ENCODE data around the gene GRK5. TPM values are rescaled to one million over a fixed set of nuclear protein-coding genes. Genes with fewer than 3 reads are reported as not detected.

Gene GRK5
- total RNA-seq, 1 donor from 2014 or later, result 77.6 TPM

DNA sequence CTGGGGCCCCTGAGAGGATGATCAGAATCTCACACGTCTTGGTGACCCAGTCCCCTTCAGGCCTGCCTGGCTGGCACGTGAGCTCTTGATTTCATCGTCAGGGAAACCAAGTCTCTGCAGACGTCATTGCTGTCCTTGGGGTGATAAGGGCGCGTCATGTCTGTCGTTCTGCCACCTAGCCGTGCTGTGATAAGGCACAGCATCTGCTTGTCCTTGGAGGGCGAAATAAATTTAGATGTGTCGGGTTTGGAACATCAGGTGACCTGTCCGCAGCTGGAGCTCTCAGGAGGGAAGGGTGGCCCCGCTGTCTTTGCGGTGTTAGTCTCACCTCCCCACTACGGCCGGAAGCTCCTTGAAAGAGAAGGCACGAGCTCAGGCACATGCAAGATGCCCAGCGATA lies 129.2 kb downstream of the GRK5 start:
- DNase-seq, result no peak
- H3K4me3 Mint-ChIP-seq (ENCODE audit: unreplicated experiment), result no peak overlapping the region
- H3K9me3 Mint-ChIP-seq (ENCODE audit: unreplicated experiment), result peaks cover 6% of the 10 kb centered on the region
- H3K36me3 Mint-ChIP-seq (ENCODE audit: unreplicated experiment), result no peaks in the 10 kb centered on the region
- H3K27ac Mint-ChIP-seq (ENCODE audit: unreplicated experiment), result no peak overlapping the region
- H3K4me1 Mint-ChIP-seq (ENCODE audit: low read depth, unreplicated experiment), result peaks cover 58% of the 10 kb centered on the region
- TF ChIP-seq, protein P1, sequence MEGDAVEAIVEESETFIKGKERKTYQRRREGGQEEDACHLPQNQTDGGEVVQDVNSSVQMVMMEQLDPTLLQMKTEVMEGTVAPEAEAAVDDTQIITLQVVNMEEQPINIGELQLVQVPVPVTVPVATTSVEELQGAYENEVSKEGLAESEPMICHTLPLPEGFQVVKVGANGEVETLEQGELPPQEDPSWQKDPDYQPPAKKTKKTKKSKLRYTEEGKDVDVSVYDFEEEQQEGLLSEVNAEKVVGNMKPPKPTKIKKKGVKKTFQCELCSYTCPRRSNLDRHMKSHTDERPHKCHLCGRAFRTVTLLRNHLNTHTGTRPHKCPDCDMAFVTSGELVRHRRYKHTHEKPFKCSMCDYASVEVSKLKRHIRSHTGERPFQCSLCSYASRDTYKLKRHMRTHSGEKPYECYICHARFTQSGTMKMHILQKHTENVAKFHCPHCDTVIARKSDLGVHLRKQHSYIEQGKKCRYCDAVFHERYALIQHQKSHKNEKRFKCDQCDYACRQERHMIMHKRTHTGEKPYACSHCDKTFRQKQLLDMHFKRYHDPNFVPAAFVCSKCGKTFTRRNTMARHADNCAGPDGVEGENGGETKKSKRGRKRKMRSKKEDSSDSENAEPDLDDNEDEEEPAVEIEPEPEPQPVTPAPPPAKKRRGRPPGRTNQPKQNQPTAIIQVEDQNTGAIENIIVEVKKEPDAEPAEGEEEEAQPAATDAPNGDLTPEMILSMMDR (IDR thresholded peaks at IDR 0.05; ENCODE audit: partially characterized antibody, unreplicated experiment), result no peak
- peaks cover 2% of the 10 kb centered on the region for H3K27me3 Mint-ChIP-seq (ENCODE audit: unreplicated experiment)

DNA sequence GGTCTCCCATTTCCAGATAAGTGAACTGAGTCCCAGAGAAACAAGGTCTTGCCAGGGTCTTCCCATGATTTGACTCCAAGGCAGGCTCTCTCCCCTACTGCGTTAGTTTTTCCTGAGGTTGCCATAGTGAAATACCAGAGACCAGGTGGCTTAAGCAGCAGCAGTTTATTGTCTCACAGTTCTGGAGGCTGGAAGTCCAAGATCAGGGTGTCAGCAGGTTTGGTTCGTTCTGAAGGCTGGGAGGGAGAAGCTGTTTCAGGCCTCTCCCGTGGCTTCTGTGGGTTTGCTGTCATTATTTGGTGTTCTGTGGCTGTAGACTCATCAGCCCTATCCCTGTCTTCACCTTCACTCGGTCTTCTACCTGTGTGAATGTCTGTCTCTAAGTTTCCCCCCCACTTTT lies 129.9 kb downstream of the GRK5 start:
- Mint-ChIP-seq H3K36me3 (ENCODE audit: unreplicated experiment) (no peaks in the 10 kb centered on the region), H3K9me3 (ENCODE audit: unreplicated experiment) (peaks cover 8% of the 10 kb centered on the region), H3K4me1 (ENCODE audit: low read depth, unreplicated experiment) (peaks cover 61% of the 10 kb centered on the region), H3K27ac (ENCODE audit: unreplicated experiment) (peak overlapping the region; percentile 12), H3K4me3 (ENCODE audit: unreplicated experiment) (no peak overlapping the region), H3K27me3 (ENCODE audit: unreplicated experiment) (peaks cover 2% of the 10 kb centered on the region)
- no peak for DNase-seq
- TF ChIP-seq, protein P1 (IDR thresholded peaks at IDR 0.05; ENCODE audit: partially characterized antibody, unreplicated experiment), result no peak

DNA sequence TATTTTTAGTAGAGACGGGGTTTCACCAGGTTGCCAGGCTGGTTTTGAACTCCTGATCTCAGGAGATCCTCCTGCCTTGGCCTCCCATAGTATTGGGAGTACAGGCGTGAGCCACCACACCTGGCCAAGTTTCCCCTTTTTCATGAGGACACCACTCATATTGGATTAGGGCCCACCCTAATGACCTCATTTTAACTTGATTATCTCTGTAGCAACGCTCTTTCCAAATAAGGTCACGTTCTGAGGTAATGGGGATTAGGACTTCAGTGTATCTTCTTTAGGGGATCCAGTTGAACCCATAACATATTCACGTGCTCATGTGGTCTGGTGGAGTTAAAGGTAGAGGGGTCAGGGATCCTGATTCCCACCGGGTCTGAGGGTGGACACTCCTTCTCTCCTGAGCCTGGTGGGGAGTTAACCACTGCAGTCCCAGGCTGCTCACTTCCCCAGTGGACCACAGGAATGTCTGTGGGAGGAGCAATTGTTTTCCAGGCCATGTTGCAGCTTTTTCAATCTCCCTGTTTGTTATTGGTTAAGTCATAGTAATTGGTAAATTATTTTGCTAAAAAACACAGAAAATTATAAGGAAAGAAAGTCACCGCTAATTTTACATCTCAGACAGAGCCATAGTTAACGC lies 130.5 kb downstream of the GRK5 start:
- peak overlapping the region; percentile 18 for H3K4me3 Mint-ChIP-seq (ENCODE audit: unreplicated experiment)
- TF ChIP-seq, protein P1 (IDR thresholded peaks at IDR 0.05; ENCODE audit: partially characterized antibody, unreplicated experiment), result no peak

DNA sequence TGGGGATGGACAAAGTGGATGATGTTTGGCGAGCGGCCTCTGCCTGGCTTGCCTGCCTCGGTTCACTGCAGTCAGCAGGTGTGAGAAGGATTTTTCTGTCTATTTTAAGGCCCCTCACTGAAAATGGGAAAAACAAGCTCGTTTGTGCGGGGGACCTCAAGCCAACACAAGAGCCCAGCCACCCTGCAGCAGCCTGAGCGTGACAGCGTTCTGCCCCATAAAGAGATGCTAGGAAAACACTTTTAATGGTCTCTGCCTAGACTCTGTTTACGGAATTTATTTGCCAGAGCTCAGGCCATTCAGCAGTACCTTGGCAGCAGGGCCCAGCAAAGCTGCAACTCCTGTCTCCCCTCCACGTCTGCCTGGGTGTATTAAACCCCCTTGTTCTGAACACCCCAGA lies 131.7 kb downstream of the GRK5 start:
- H3K27me3 Mint-ChIP-seq (ENCODE audit: unreplicated experiment), result peaks cover 2% of the 10 kb centered on the region
- H3K27ac Mint-ChIP-seq (ENCODE audit: unreplicated experiment), result no peak overlapping the region
- peaks cover 10% of the 10 kb centered on the region for H3K9me3 Mint-ChIP-seq (ENCODE audit: unreplicated experiment)
- peaks cover 60% of the 10 kb centered on the region for H3K4me1 Mint-ChIP-seq (ENCODE audit: low read depth, unreplicated experiment)
- no peaks in the 10 kb centered on the region for H3K36me3 Mint-ChIP-seq (ENCODE audit: unreplicated experiment)
- TF ChIP-seq, protein P1 (IDR thresholded peaks at IDR 0.05; ENCODE audit: partially characterized antibody, unreplicated experiment), result no peak
- H3K4me3 Mint-ChIP-seq (ENCODE audit: unreplicated experiment), result no peak overlapping the region
- DNase-seq, result no peak

More for the DNA sequence above, 130.5 kb downstream of the GRK5 start:
- Mint-ChIP-seq H3K27me3 (ENCODE audit: unreplicated experiment) (peaks cover 2% of the 10 kb centered on the region), H3K36me3 (ENCODE audit: unreplicated experiment) (no peaks in the 10 kb centered on the region), H3K4me1 (ENCODE audit: low read depth, unreplicated experiment) (peaks cover 62% of the 10 kb centered on the region), H3K27ac (ENCODE audit: unreplicated experiment) (peak overlapping the region; percentile 59), H3K9me3 (ENCODE audit: unreplicated experiment) (peaks cover 10% of the 10 kb centered on the region)
- DNase-seq, result no peak

DNA sequence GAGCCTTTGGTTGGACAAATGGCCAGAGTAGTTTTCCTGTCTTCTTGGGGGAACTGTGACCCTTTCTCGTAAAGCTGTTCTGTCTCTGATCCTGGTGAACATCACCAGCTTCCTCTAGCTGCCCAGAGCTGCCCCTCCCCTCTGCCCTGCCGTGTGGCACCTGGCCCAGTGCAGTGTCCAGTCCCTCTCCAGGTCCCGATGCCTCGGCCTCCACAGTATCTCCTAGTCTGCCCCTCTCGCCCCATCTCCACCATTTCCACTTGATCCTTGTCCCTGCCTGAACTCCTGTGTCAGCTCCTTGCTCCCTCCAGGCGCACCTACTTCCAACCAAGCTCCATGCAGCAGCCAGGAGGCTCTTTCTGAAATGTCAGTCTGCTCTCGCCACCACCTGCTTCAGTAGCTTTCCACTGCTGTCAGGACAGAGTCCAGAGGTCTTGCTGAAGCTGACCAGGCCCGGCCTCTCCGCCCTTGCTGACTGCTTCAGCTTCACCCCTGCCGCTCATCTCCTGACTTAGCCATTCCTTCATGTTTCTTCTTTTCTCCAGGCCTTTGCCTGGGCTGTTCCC lies 133.6 kb downstream of the GRK5 start:
- DNase-seq, result no peak
- no peak overlapping the region for H3K4me3 Mint-ChIP-seq (ENCODE audit: unreplicated experiment)
- TF ChIP-seq, protein P1 (IDR thresholded peaks at IDR 0.05; ENCODE audit: partially characterized antibody, unreplicated experiment), result no peak
- no peaks in the 10 kb centered on the region for H3K36me3 Mint-ChIP-seq (ENCODE audit: unreplicated experiment)
- peaks cover 17% of the 10 kb centered on the region for H3K9me3 Mint-ChIP-seq (ENCODE audit: unreplicated experiment)
- peaks cover 15% of the 10 kb centered on the region for H3K27me3 Mint-ChIP-seq (ENCODE audit: unreplicated experiment)
- H3K4me1 Mint-ChIP-seq (ENCODE audit: low read depth, unreplicated experiment), result peaks cover 60% of the 10 kb centered on the region
- peak overlapping the region; percentile 43 for H3K27ac Mint-ChIP-seq (ENCODE audit: unreplicated experiment)

All from glutamatergic neuron (in vitro differentiated cells).